H1 (cell line): ENCODE data around the gene EPHA8. TPM values are rescaled to one million over a fixed set of nuclear protein-coding genes. Genes with fewer than 3 reads are reported as not detected.

Experiments used
- CTCF ChIA-PET: fragments of 300-600 bp; sonication (Branson Sonifier 250); formaldehyde crosslinking; loops from one replicate; lab custom pipeline; 2021; ENCODE audit not compliant: partially characterized antibody; lab: Charles Lee
- POLR2A ChIA-PET: fragments of 300-600 bp; sonication (Branson Sonifier 250); formaldehyde crosslinking; loops from one replicate; lab custom pipeline; 2021; ENCODE audit warnings: inconsistent platforms; ENCODE audit not compliant: partially characterized antibody; lab: Charles Lee
- DNase-seq, 2 experiments: peaks; one replicate each; pipeline versions ENCODE4 v3.0.0 to v3.0.0-alpha.2; 2010 to 2022; ENCODE audit warnings: low spot score in 2 of 2, low read depth in 1 of 2, mixed read lengths in 1 of 2
- FAIRE-seq: peaks from 2 replicates; lab custom pipeline; 2011; peaks lifted over from hg19 to GRCh38; lab: Jason Lieb, UNC
- H2AFZ ChIP-seq: 2 replicates; pipeline ENCODE4 v1.8.1; 2012; ENCODE audit warnings: low read length, inconsistent platforms
- H2AK5ac ChIP-seq: 2 replicates; pipeline ENCODE4 v1.6.1; 2013; ENCODE audit warnings: low read depth, low read length
- H2BK120ac ChIP-seq: replicated peaks from 2 replicates; pipeline ENCODE3; 2013; ENCODE audit warnings: low read depth, low read length, inconsistent platforms
- H2BK12ac ChIP-seq: 2 replicates; pipeline ENCODE4 v1.6.1; 2013; ENCODE audit warnings: low read depth, low read length
- H2BK15ac ChIP-seq: 2 replicates; pipeline ENCODE4 v1.6.1; 2013; ENCODE audit warnings: low read length
- H2BK20ac ChIP-seq: 2 replicates; pipeline ENCODE4 v1.6.1; 2013; ENCODE audit warnings: low read length
- H2BK5ac ChIP-seq: 2 replicates; pipeline ENCODE4 v1.6.1; 2013; ENCODE audit warnings: low read depth, low read length
- H3K14ac ChIP-seq: 2 replicates; pipeline ENCODE4 v1.6.1; 2013; ENCODE audit warnings: inconsistent platforms; ENCODE audit not compliant: insufficient read length
- H3K18ac ChIP-seq: 2 replicates; pipeline ENCODE4 v1.6.1; 2013; ENCODE audit warnings: low read length; ENCODE audit errors: extremely low read depth
- H3K23ac ChIP-seq: 2 replicates; pipeline ENCODE4 v1.6.1; 2013; ENCODE audit warnings: inconsistent platforms; ENCODE audit not compliant: insufficient read length
- H3K23me2 ChIP-seq: 2 replicates; pipeline ENCODE4 v1.6.1; 2013; ENCODE audit warnings: low read depth, low read length
- H3K27ac ChIP-seq: 2 replicates; pipeline ENCODE4 v1.6.1; 2011; ENCODE audit warnings: low read depth, low read length, inconsistent platforms
- H3K27me3 ChIP-seq, 4 experiments: replicated peaks in 1 of 4; 1 replicate in 1 of 4; 2 replicates in 3 of 4; pipeline versions ENCODE4 v1.6.1 to v1.8.1; 2011 to 2013; ENCODE audit warnings: low read length in 3 of 4, mild to moderate bottlenecking in 3 of 4, inconsistent platforms in 2 of 4, mixed read lengths in 2 of 4, moderate library complexity in 1 of 4; ENCODE audit not compliant: control insufficient read depth in 3 of 4, insufficient read depth in 3 of 4; ENCODE audit errors: extremely low read depth in 1 of 4
- H3K36me3 ChIP-seq, 4 experiments: 2 replicates each; pipeline versions ENCODE4 v1.6.1 to v1.8.1; 2011 to 2013; ENCODE audit warnings: mild to moderate bottlenecking in 4 of 4, low read length in 3 of 4, moderate library complexity in 2 of 4, control low read depth in 1 of 4, inconsistent platforms in 1 of 4; ENCODE audit not compliant: insufficient read depth in 4 of 4, control insufficient read depth in 2 of 4
- H3K4ac ChIP-seq: replicated peaks from 2 replicates; pipeline ENCODE3; 2013; ENCODE audit warnings: low read length, low read depth, mixed read lengths, inconsistent platforms; ENCODE audit not compliant: insufficient read length
- H3K4me1 ChIP-seq, 4 experiments: replicated peaks in 1 of 4; 1 replicate in 1 of 4; 2 replicates in 3 of 4; pipeline versions ENCODE4 v1.6.1 to v1.8.1; 2011 to 2013; ENCODE audit warnings: low read length in 3 of 4, inconsistent platforms in 2 of 4, mixed read lengths in 1 of 4; ENCODE audit not compliant: insufficient read depth in 4 of 4, control insufficient read depth in 3 of 4
- H3K4me2 ChIP-seq, 2 experiments: 2 replicates each; pipeline versions ENCODE4 v1.6.1 to v1.8.1; 2011 to 2013; ENCODE audit warnings: low read depth in 2 of 2, low read length in 2 of 2, control low read depth in 1 of 2, inconsistent platforms in 1 of 2, mild to moderate bottlenecking in 1 of 2; ENCODE audit not compliant: insufficient read depth in 1 of 2
- H3K4me3 ChIP-seq, 4 experiments: fragments of 200-600, 300-600 bp in 1 of 4; sonication (generic), shearing (Covaris generic), sonication (Bioruptor Twin) in 1 of 4; 2 replicates each; pipeline versions ENCODE4 v1.5.1 to v1.8.1; 2011 to 2016; ENCODE audit warnings: low read length in 4 of 4, low read depth in 3 of 4, control low read depth in 2 of 4, inconsistent platforms in 2 of 4, mild to moderate bottlenecking in 2 of 4, mixed read lengths in 1 of 4, moderate library complexity in 1 of 4; ENCODE audit not compliant: insufficient read depth in 2 of 4; ENCODE audit errors: extremely low read depth in 1 of 4
- H3K56ac ChIP-seq: replicated peaks from 2 replicates; pipeline ENCODE3; 2013; ENCODE audit warnings: low read depth, mild to moderate bottlenecking, mixed read lengths, low read length, inconsistent platforms; ENCODE audit not compliant: insufficient read length
- H3K79me1 ChIP-seq: 2 replicates; pipeline ENCODE4 v1.6.1; 2013; ENCODE audit warnings: low read depth, low read length, control low read depth
- H3K79me2 ChIP-seq, 2 experiments: 2 replicates each; pipeline versions ENCODE4 v1.6.1 to v1.8.1; 2012 to 2013; ENCODE audit warnings: low read length in 2 of 2, mild to moderate bottlenecking in 2 of 2, inconsistent platforms in 1 of 2; ENCODE audit not compliant: insufficient read depth in 2 of 2, control insufficient read depth in 1 of 2
- H3K9ac ChIP-seq, 4 experiments: replicated peaks in 1 of 4; 1 replicate in 1 of 4; 2 replicates in 3 of 4; pipeline versions ENCODE4 v1.6.1 to v1.8.1; 2011 to 2013; ENCODE audit warnings: low read depth in 3 of 4, low read length in 3 of 4, control low read depth in 2 of 4, mild to moderate bottlenecking in 2 of 4, moderate library complexity in 2 of 4, inconsistent platforms in 1 of 4; ENCODE audit errors: extremely low read depth in 1 of 4
- H3K9me3 ChIP-seq, 2 experiments: 2 replicates each; pipeline versions ENCODE4 v1.6.1 to v1.8.1; 2012 to 2013; ENCODE audit warnings: mild to moderate bottlenecking in 2 of 2, moderate library complexity in 2 of 2, control low read depth in 1 of 2, inconsistent platforms in 1 of 2, low read depth in 1 of 2, low read length in 1 of 2, mixed read lengths in 1 of 2; ENCODE audit not compliant: insufficient read depth in 2 of 2
- H4K20me1 ChIP-seq, 2 experiments: replicated peaks in 1 of 2; 2 replicates each; pipeline versions ENCODE3 to v1.8.1; 2011 to 2013; ENCODE audit warnings: inconsistent platforms in 2 of 2, low read length in 2 of 2, mild to moderate bottlenecking in 1 of 2; ENCODE audit not compliant: insufficient read depth in 2 of 2, control insufficient read depth in 1 of 2
- H4K5ac ChIP-seq: 2 replicates; pipeline ENCODE4 v1.6.1; 2013; ENCODE audit warnings: low read length, low read depth, mixed read lengths, inconsistent platforms; ENCODE audit not compliant: insufficient read length
- H4K8ac ChIP-seq: 2 replicates; pipeline ENCODE4 v1.8.0; 2013; ENCODE audit warnings: mild to moderate bottlenecking, moderate library complexity, low read length, inconsistent platforms; ENCODE audit not compliant: insufficient read depth; ENCODE audit errors: extremely low read depth
- H4K91ac ChIP-seq: replicated peaks from 2 replicates; pipeline ENCODE3; 2013; ENCODE audit warnings: low read length, mixed read lengths, inconsistent platforms; ENCODE audit not compliant: insufficient read length
- ASH2L ChIP-seq: fragments of 200-600, 300-600 bp; sonication (generic); IDR thresholded peaks from one replicate; pipeline ENCODE4 v1.7.1; 2017; ENCODE audit warnings: low read length
- CEBPB ChIP-seq: IDR thresholded peaks from 2 replicates; pipeline ENCODE4 v1.6.1; 2012; ENCODE audit warnings: low read depth, low read length
- CHD2 ChIP-seq: IDR thresholded peaks from 2 replicates; pipeline ENCODE4 v1.6.1; 2012; ENCODE audit warnings: low read length, improper control_type of control experiment
- GABPA ChIP-seq: IDR thresholded peaks from 2 replicates; pipeline ENCODE4 v1.6.1; 2011; ENCODE audit warnings: mild to moderate bottlenecking, low read length, moderate library complexity, borderline replicate concordance; ENCODE audit not compliant: insufficient read depth
- GTF2F1 ChIP-seq: IDR thresholded peaks from 2 replicates; pipeline ENCODE4 v1.6.1; 2012; ENCODE audit warnings: low read depth, low read length, improper control_type of control experiment, borderline replicate concordance
- KDM4A ChIP-seq: IDR thresholded peaks from one replicate; pipeline ENCODE4 v1.7.1; 2012; ENCODE audit warnings: low read depth, mild to moderate bottlenecking, moderate library complexity, low read length, inconsistent platforms; ENCODE audit not compliant: severe bottlenecking
- KDM5A ChIP-seq: fragments of 200-600 bp; IDR thresholded peaks from 2 replicates; pipeline ENCODE4 v1.7.1; 2012; ENCODE audit warnings: mild to moderate bottlenecking, low read length, inconsistent platforms, mixed read lengths
- RFX5 ChIP-seq: IDR thresholded peaks from 2 replicates; pipeline ENCODE4 v1.6.1; 2011; ENCODE audit warnings: low read depth, low read length, improper control_type of control experiment, borderline replicate concordance
- SAP30 ChIP-seq: fragments of 300-600 bp; sonication (generic); IDR thresholded peaks from 2 replicates; pipeline ENCODE4 v1.7.1; 2012; ENCODE audit warnings: low read length, moderate library complexity, mild to moderate bottlenecking, inconsistent platforms; ENCODE audit not compliant: insufficient read depth, insufficient replicate concordance
- SRF ChIP-seq: IDR thresholded peaks from 2 replicates; pipeline ENCODE4 v1.6.1; 2011; ENCODE audit warnings: mild to moderate bottlenecking, low read depth, low read length, moderate library complexity
- TAF1 ChIP-seq: IDR thresholded peaks from 2 replicates; pipeline ENCODE4 v1.6.1; 2011; ENCODE audit warnings: mild to moderate bottlenecking, low read depth, low read length
- TBP ChIP-seq: IDR thresholded peaks from 2 replicates; pipeline ENCODE4 v1.6.1; 2011; ENCODE audit warnings: low read depth, low read length, improper control_type of control experiment
- TEAD4 ChIP-seq: IDR thresholded peaks from 2 replicates; pipeline ENCODE4 v1.6.1; 2012; ENCODE audit warnings: low read depth, low read length, inconsistent platforms, mixed read lengths
- WGBS, 2 experiments: shearing (Covaris generic) in 1 of 2; methylation state at CpG; one replicate each; pipeline versions ENCODE4 v1.1.6 to v1.1.7; 2013 to 2015; ENCODE audit warnings: low lambda C conversion rate in 2 of 2, mixed read lengths in 2 of 2, inconsistent platforms in 1 of 2, low coverage in 1 of 2, missing lambda C conversion rate in 1 of 2; ENCODE audit not compliant: insufficient replicate concordance in 2 of 2, insufficient coverage in 1 of 2, insufficient read length in 1 of 2; ENCODE audit errors: extremely low coverage in 1 of 2, missing lambda C conversion rate in 1 of 2; 5-methylcytosine and 5-hydroxymethylcytosine counted together
- polyA plus RNA-seq, 7 experiments: library from polyadenylated mRNA; depleted of rRNA in 3 of 7; stranded (reverse) in 5 of 7; unstranded in 2 of 7; fragments of >200 nt in 5 of 7; fragments of 200-250 nt in 2 of 7; gene quantifications; 1 replicate in 5 of 7; 2 replicates in 1 of 7; 4 replicates in 1 of 7; pipeline versions ENCODE4 v1.2.1 to v1.2.3, GENCODE V29; 2011 to 2013; ENCODE audit warnings: missing spikeins in 2 of 7, mixed read lengths in 2 of 7
- total RNA-seq: library from RNA; stranded (reverse); fragmentation: NEBNext Ultra II Directional; extraction: Animal tissue kit (Norgen Biotek cat#: 25700); gene quantifications from 2 replicates; pipeline ENCODE4 v1.2.1, GENCODE V29; 2021

EPHA8 gene
- total and polyA plus RNA-seq, 2 of the 8 experiments (the other 6 are each of a cell fraction or from before 2014, with no cell fraction given): 4.0 to 8.4 TPM

GRCh38 chr1:22528451-22528850, 34.8 kb upstream of the EPHA8 start:
- Histone ChIP-seq H4K91ac (no peak overlapping the region), H2BK5ac (no peak overlapping the region), H3K9ac (no peak overlapping the region), H3K9me3 (no peaks in the 10 kb centered on the region), H3K4me3 (no peak overlapping the region), H2BK20ac (no peak overlapping the region), H2BK120ac (no peak overlapping the region), H3K79me1 (no peaks in the 10 kb centered on the region), H3K23me2 (0 out of 2 replicates have a peak, but pooled peaks cover 2% of the 10 kb centered on the region), H2AK5ac (no peak overlapping the region), H2BK15ac (no peak overlapping the region), H4K20me1 (peaks cover 0 to 2% of the 10 kb centered on the region in 2 experiments), H3K79me2 (no peaks in the 10 kb centered on the region), H3K4ac (no peak overlapping the region), H3K4me1 (no peaks in the 10 kb centered on the region), H2AFZ (no peak overlapping the region), H3K27ac (no peak overlapping the region), H3K18ac (no peak overlapping the region), H3K56ac (no peak overlapping the region), H3K14ac (no peak overlapping the region), H4K8ac (no peak overlapping the region), H3K27me3 (no peaks in the 10 kb centered on the region), H3K36me3 (peaks cover 0 to 16% (median 8%) of the 10 kb centered on the region in 4 experiments; a peak in 5 of 8 replicates), H3K4me2 (no peak overlapping the region), H2BK12ac (no peak overlapping the region), H4K5ac (no peak overlapping the region), H3K23ac (no peak overlapping the region)
- no peak for TF ChIP-seq TAF1
- TF ChIP-seq KDM4A: no peak
- no peak for TF ChIP-seq GABPA
- no peak for TF ChIP-seq SRF
- no peak for TF ChIP-seq CHD2
- no peak for TF ChIP-seq ASH2L
- no peak for TF ChIP-seq TEAD4
- no peak for TF ChIP-seq RFX5
- no peak for TF ChIP-seq TBP
- no peak for TF ChIP-seq CEBPB
- no peak for TF ChIP-seq KDM5A
- TF ChIP-seq SAP30: no peak
- TF ChIP-seq GTF2F1: no peak
- POLR2A ChIA-PET: no interaction called here
- no peak for DNase-seq
- no peak for FAIRE-seq
- 88% methylated on average over 7 of the region's 7 CpGs; no CpG with 5 or more reads in 1 of the 2 experiments for WGBS, 2 experiments
- CTCF ChIA-PET: interaction anchor here (0.7 to 5.2 kb wide), 29 partner anchors 14 to 636 kb away, joined by 3 to 70 read pairs (median 4); partner anchors contain the start of gene C1QC
